ENCODE results near the gene LMF1.
"Not testable (repeated sequence)": the region's sequence is repeated elsewhere in the genome, so short reads cannot be mapped to it uniquely, and the experiment has no call there.

Gene LMF1

GRCh38 chr16:842061-842476, 128.7 kb downstream of the LMF1 start:
- Mint-ChIP-seq H3K27me3 (ENCODE audit: low read depth) (no peaks in the 10 kb centered on the region), H3K27ac (no peak overlapping the region), H3K9me3 (peaks cover 4% of the 10 kb centered on the region), H3K36me3 (ENCODE audit: low read depth) (no peaks in the 10 kb centered on the region), H3K4me3 (no peak overlapping the region), H3K4me1 (ENCODE audit: low read depth) (no peaks in the 10 kb centered on the region)

- H3K9me3 Mint-ChIP-seq, result peaks cover 5% of the 10 kb centered on the region
- H3K4me1 Mint-ChIP-seq (ENCODE audit: low read depth), result no peaks in the 10 kb centered on the region
- no peaks in the 10 kb centered on the region for H3K27me3 Mint-ChIP-seq (ENCODE audit: low read depth)
- no peaks in the 10 kb centered on the region for H3K36me3 Mint-ChIP-seq (ENCODE audit: low read depth)
- no peak overlapping the region for H3K27ac Mint-ChIP-seq
- no peak overlapping the region for H3K4me3 Mint-ChIP-seq
Observed at GRCh38 chr16:841455-842060, 129.2 kb downstream of the LMF1 start.

- Mint-ChIP-seq H3K4me1 (ENCODE audit: low read depth) (no peaks in the 10 kb centered on the region), H3K9me3 (peaks cover 9% of the 10 kb centered on the region), H3K27ac (no peak overlapping the region), H3K4me3 (no peak overlapping the region), H3K36me3 (ENCODE audit: low read depth) (no peaks in the 10 kb centered on the region), H3K27me3 (ENCODE audit: low read depth) (no peaks in the 10 kb centered on the region)
Observed at GRCh38 chr16:840561-841454, 130.0 kb downstream of the LMF1 start.

- Mint-ChIP-seq H3K9me3 (peaks cover 12% of the 10 kb centered on the region), H3K27me3 (ENCODE audit: low read depth) (no peaks in the 10 kb centered on the region), H3K27ac (no peak overlapping the region), H3K4me3 (no peak overlapping the region), H3K4me1 (ENCODE audit: low read depth) (no peaks in the 10 kb centered on the region), H3K36me3 (ENCODE audit: low read depth) (no peaks in the 10 kb centered on the region)
Observed at GRCh38 chr16:839643-840408, 131.0 kb downstream of the LMF1 start.

GRCh38 chr16:838741-839140, 132.0 kb downstream of the LMF1 start:
- Mint-ChIP-seq H3K36me3 (ENCODE audit: low read depth) (no peaks in the 10 kb centered on the region), H3K27ac (no peak overlapping the region), H3K4me3 (no peak overlapping the region), H3K9me3 (peaks cover 12% of the 10 kb centered on the region), H3K4me1 (ENCODE audit: low read depth) (no peaks in the 10 kb centered on the region), H3K27me3 (ENCODE audit: low read depth) (no peaks in the 10 kb centered on the region)

- H3K36me3 Mint-ChIP-seq (ENCODE audit: low read depth); H3K4me3 Mint-ChIP-seq; H3K4me1 Mint-ChIP-seq (ENCODE audit: low read depth); H3K27ac Mint-ChIP-seq; H3K27me3 Mint-ChIP-seq (ENCODE audit: low read depth): not testable (repeated sequence)
- H3K9me3 Mint-ChIP-seq, result peaks cover 12% of the 10 kb centered on the region
Observed at GRCh38 chr16:836822-837221, 134.0 kb downstream of the LMF1 start.

- H3K27ac Mint-ChIP-seq, result no peak overlapping the region
- no peaks in the 10 kb centered on the region for H3K4me1 Mint-ChIP-seq (ENCODE audit: low read depth)
- H3K9me3 Mint-ChIP-seq, result peaks cover 12% of the 10 kb centered on the region
- H3K36me3 Mint-ChIP-seq (ENCODE audit: low read depth), result no peaks in the 10 kb centered on the region
- no peaks in the 10 kb centered on the region for H3K27me3 Mint-ChIP-seq (ENCODE audit: low read depth)
- no peak overlapping the region for H3K4me3 Mint-ChIP-seq
Observed at GRCh38 chr16:836221-836620, 134.6 kb downstream of the LMF1 start.

GRCh38 chr16:835373-835772, 135.4 kb downstream of the LMF1 start:
- H3K4me1 Mint-ChIP-seq (ENCODE audit: low read depth), result no peaks in the 10 kb centered on the region
- H3K27ac Mint-ChIP-seq, result no peak overlapping the region
- peaks cover 12% of the 10 kb centered on the region for H3K9me3 Mint-ChIP-seq
- H3K36me3 Mint-ChIP-seq (ENCODE audit: low read depth), result no peaks in the 10 kb centered on the region
- no peak overlapping the region for H3K4me3 Mint-ChIP-seq
- H3K27me3 Mint-ChIP-seq (ENCODE audit: low read depth), result no peaks in the 10 kb centered on the region

- H3K27me3 Mint-ChIP-seq (ENCODE audit: low read depth), result no peaks in the 10 kb centered on the region
- no peaks in the 10 kb centered on the region for H3K36me3 Mint-ChIP-seq (ENCODE audit: low read depth)
- H3K9me3 Mint-ChIP-seq, result peaks cover 12% of the 10 kb centered on the region
- no peaks in the 10 kb centered on the region for H3K4me1 Mint-ChIP-seq (ENCODE audit: low read depth)
- no peak overlapping the region for H3K27ac Mint-ChIP-seq
- H3K4me3 Mint-ChIP-seq, result no peak overlapping the region
Observed at GRCh38 chr16:833411-833810, 137.4 kb downstream of the LMF1 start.

GRCh38 chr16:832652-833336, 138.0 kb downstream of the LMF1 start:
- peaks cover 12% of the 10 kb centered on the region for H3K9me3 Mint-ChIP-seq
- no peak overlapping the region for H3K4me3 Mint-ChIP-seq
- H3K36me3 Mint-ChIP-seq (ENCODE audit: low read depth), result no peaks in the 10 kb centered on the region
- H3K4me1 Mint-ChIP-seq (ENCODE audit: low read depth), result no peaks in the 10 kb centered on the region
- H3K27me3 Mint-ChIP-seq (ENCODE audit: low read depth), result no peaks in the 10 kb centered on the region
- H3K27ac Mint-ChIP-seq, result no peak overlapping the region

- Mint-ChIP-seq H3K27ac (no peak overlapping the region), H3K27me3 (ENCODE audit: low read depth) (no peaks in the 10 kb centered on the region), H3K4me3 (no peak overlapping the region)
Observed at GRCh38 chr16:831571-832413, 139.0 kb downstream of the LMF1 start.

GRCh38 chr16:830871-831570, 139.8 kb downstream of the LMF1 start:
- no peak overlapping the region for H3K4me3 Mint-ChIP-seq
- H3K36me3 Mint-ChIP-seq (ENCODE audit: low read depth), result no peaks in the 10 kb centered on the region
- no peaks in the 10 kb centered on the region for H3K27me3 Mint-ChIP-seq (ENCODE audit: low read depth)
- no peak overlapping the region for H3K27ac Mint-ChIP-seq
- H3K9me3 Mint-ChIP-seq, result peaks cover 5% of the 10 kb centered on the region
- no peaks in the 10 kb centered on the region for H3K4me1 Mint-ChIP-seq (ENCODE audit: low read depth)

More at GRCh38 chr16:831571-832413, 139.0 kb downstream of the LMF1 start:
- no peaks in the 10 kb centered on the region for H3K36me3 Mint-ChIP-seq (ENCODE audit: low read depth)
- H3K4me1 Mint-ChIP-seq (ENCODE audit: low read depth), result no peaks in the 10 kb centered on the region
- peaks cover 12% of the 10 kb centered on the region for H3K9me3 Mint-ChIP-seq

GRCh38 chr16:830107-830870, 140.5 kb downstream of the LMF1 start:
- H3K4me3 Mint-ChIP-seq, result no peak overlapping the region
- H3K9me3 Mint-ChIP-seq, result no peaks in the 10 kb centered on the region
- H3K27ac Mint-ChIP-seq, result no peak overlapping the region
- no peaks in the 10 kb centered on the region for H3K27me3 Mint-ChIP-seq (ENCODE audit: low read depth)
- H3K36me3 Mint-ChIP-seq (ENCODE audit: low read depth), result no peaks in the 10 kb centered on the region
- no peaks in the 10 kb centered on the region for H3K4me1 Mint-ChIP-seq (ENCODE audit: low read depth)
